HFFc6 (cell line): ENCODE results near the gene RTL10. TPM values are rescaled to one million over a fixed set of nuclear protein-coding genes. Genes with fewer than 3 reads are reported as not detected.

Experiments used
- DNase-seq: peaks from one replicate; pipeline ENCODE4 v3.0.0-alpha.2; 2018
- H3K27ac Mint-ChIP-seq: 2 replicates; pipeline ENCODE4 v1.8.0; 2020; ENCODE audit warnings: mild to moderate bottlenecking, mixed read lengths
- H3K27me3 Mint-ChIP-seq: 2 replicates; pipeline ENCODE4 v1.8.0; 2021; ENCODE audit warnings: mild to moderate bottlenecking, moderate library complexity, mixed read lengths; ENCODE audit not compliant: insufficient read depth
- H3K36me3 Mint-ChIP-seq: 2 replicates; pipeline ENCODE4 v1.8.0; 2021; ENCODE audit warnings: low read depth, mixed read lengths
- H3K4me1 Mint-ChIP-seq: 2 replicates; pipeline ENCODE4 v1.8.0; 2020; ENCODE audit warnings: low read depth, mixed read lengths
- H3K4me3 Mint-ChIP-seq: 2 replicates; pipeline ENCODE4 v1.8.0; 2020; ENCODE audit warnings: mild to moderate bottlenecking, moderate library complexity, mixed read lengths
- H3K9me3 Mint-ChIP-seq: 2 replicates; pipeline ENCODE4 v1.8.0; 2020; ENCODE audit warnings: mild to moderate bottlenecking, mixed read lengths
- total RNA-seq, 6 experiments: library from RNA; stranded (reverse); fragmentation: NEBNext Ultra II Directional; extraction: Animal tissue kit (Norgen Biotek cat#: 25700); gene quantifications; 2 replicates in 1 of 6; 3 replicates in 5 of 6; pipeline ENCODE4 v1.2.3, GENCODE V29; 2021
- TF ChIP-seq, protein P1 (sequence below): fragments of 200-600 bp; sonication (generic); IDR thresholded peaks from 2 replicates; pipeline ENCODE4 v1.5.0; 2021; ENCODE audit warnings: antibody characterized with exemption, mild to moderate bottlenecking

RTL10 gene
- total RNA-seq, 6 experiments from 2014 or later = 17.4 to 22.7 (median 19.2) TPM

DNA sequence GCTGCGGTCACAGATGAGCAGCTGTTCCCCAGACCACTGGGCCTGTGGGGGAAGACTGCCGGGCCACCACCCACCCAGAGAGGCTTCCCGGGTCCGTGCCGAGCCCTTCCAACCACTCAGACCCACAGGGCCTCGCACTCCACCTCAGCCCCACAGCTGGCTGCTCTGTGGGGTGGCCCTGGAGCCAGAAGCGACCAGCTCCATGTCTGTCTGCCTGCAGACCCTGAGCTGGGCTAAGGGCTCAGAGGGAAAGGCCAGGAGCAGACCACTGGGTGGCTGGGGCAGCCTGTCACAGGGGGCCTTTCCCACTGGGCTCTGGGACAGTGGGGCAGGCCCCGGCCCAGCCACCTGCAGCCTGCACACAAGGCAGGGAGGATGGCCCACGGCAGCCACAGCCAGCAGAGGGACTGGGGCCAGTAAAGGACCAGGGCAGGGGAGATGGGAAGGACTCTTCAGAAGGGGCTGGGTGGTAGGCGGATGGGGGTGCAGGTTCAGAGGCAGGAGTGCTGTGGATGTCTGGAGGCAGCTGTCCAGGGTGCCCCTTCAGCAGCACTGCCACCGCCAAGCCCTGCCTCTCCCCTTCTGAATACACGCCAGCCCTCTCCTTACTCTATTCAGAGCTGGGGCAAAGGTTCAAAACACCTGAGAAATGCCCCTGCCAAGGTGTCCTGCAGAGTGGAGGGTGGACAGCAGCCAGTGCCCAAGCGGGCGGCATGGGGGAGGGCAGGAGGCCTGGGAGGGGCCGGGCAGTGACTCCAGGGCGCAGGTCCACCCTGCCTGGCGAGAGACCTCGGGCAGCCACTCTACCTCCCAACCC is 32.2 kb downstream of the RTL10 start:
- no peaks in the 10 kb centered on the region for H3K4me1 Mint-ChIP-seq
- no peaks in the 10 kb centered on the region for H3K36me3 Mint-ChIP-seq

DNA sequence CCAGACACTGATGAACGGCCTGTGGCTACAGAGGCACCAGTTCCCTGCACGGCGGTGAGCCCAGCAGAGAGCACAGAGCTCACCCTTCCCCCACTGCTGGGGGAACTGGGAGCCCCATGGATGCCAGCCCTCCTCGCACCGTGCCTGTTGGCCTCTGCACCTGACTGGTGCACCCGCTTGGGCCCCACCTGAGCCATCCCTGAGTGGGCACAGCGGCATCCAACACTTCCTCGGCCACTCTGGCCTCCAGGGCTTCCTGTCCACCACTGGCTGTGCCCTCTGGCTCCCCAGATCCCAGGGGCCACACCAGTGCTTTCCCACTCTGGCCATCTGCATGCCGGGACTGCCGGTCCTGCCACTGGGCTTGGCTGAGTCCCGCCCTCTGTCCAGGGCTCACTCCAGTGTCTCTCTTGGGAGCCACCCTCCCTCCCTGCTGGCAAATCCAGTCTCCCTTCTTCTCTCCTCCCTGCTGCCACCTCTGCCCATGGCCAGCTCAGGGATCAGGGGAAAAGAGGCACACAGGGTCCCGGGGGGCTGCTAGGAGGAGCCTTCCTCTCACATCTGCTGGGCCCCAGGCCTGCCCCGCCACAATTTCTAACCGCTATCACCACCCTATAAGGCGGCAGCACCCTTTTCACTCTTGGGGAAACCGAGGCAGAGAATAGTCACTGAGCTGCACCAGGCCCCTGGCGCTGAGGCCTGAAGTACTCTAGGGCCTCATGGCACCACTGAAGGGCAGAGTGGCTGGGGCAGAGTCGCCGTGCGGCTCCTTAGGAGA is 33.0 kb downstream of the RTL10 start:
- DNase-seq = no peak
- no peak overlapping the region for H3K4me3 Mint-ChIP-seq
- H3K9me3 Mint-ChIP-seq = no peaks in the 10 kb centered on the region
- TF ChIP-seq, protein P1, sequence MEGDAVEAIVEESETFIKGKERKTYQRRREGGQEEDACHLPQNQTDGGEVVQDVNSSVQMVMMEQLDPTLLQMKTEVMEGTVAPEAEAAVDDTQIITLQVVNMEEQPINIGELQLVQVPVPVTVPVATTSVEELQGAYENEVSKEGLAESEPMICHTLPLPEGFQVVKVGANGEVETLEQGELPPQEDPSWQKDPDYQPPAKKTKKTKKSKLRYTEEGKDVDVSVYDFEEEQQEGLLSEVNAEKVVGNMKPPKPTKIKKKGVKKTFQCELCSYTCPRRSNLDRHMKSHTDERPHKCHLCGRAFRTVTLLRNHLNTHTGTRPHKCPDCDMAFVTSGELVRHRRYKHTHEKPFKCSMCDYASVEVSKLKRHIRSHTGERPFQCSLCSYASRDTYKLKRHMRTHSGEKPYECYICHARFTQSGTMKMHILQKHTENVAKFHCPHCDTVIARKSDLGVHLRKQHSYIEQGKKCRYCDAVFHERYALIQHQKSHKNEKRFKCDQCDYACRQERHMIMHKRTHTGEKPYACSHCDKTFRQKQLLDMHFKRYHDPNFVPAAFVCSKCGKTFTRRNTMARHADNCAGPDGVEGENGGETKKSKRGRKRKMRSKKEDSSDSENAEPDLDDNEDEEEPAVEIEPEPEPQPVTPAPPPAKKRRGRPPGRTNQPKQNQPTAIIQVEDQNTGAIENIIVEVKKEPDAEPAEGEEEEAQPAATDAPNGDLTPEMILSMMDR = no peak
- H3K27me3 Mint-ChIP-seq = peaks cover 2% of the 10 kb centered on the region; the same call in 1 of the 2 replicates
- H3K27ac Mint-ChIP-seq = no peak overlapping the region
- H3K36me3 Mint-ChIP-seq = no peaks in the 10 kb centered on the region
- H3K4me1 Mint-ChIP-seq = no peaks in the 10 kb centered on the region

More for the DNA sequence above, 32.2 kb downstream of the RTL10 start:
- TF ChIP-seq, protein P1 = no peak
- no peak overlapping the region for H3K4me3 Mint-ChIP-seq
- H3K27ac Mint-ChIP-seq = no peak overlapping the region
- no peak for DNase-seq
- H3K27me3 Mint-ChIP-seq = peaks cover 2% of the 10 kb centered on the region; the same call in 1 of the 2 replicates
- no peaks in the 10 kb centered on the region for H3K9me3 Mint-ChIP-seq

DNA sequence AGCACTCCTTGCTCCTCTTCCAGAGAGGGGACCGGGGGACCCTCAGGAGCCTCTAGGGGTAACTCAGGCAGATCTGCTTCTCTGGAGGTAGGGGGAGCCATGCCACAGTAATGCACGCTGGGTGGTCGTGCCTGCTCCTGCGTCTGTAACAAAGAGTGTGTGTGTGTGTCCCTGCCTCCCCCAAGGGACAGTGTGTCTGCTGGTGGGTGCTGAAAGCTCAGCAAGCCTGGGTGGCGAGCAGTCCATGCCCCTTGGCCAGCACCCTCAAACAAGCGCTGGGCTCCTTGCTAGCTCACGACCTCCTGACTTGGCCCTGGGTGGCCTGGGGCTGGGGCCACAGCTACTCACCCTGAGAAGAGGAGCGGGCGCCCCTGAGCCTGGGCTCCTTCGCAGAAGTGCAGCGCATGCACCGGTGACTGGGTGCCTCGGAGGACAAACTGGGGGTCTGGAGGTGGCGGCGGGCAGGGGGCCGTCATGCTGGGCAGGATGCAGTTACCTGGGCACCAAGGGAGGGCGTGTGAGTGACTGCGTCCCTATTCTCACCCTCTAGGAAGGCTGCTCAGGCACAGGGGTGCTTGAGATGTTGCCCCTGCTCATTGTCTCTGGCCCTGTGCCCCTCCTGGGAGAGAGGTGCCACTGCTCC is 33.7 kb downstream of the RTL10 start:
- H3K27me3 Mint-ChIP-seq = no peaks in the 10 kb centered on the region
- H3K4me3 Mint-ChIP-seq = no peak overlapping the region
- no peak overlapping the region for H3K27ac Mint-ChIP-seq
- TF ChIP-seq, protein P1 = no peak; the same call in 1 of the 2 replicates
- no peaks in the 10 kb centered on the region for H3K9me3 Mint-ChIP-seq
- DNase-seq = no peak
- no peaks in the 10 kb centered on the region for H3K4me1 Mint-ChIP-seq
- no peaks in the 10 kb centered on the region for H3K36me3 Mint-ChIP-seq

DNA sequence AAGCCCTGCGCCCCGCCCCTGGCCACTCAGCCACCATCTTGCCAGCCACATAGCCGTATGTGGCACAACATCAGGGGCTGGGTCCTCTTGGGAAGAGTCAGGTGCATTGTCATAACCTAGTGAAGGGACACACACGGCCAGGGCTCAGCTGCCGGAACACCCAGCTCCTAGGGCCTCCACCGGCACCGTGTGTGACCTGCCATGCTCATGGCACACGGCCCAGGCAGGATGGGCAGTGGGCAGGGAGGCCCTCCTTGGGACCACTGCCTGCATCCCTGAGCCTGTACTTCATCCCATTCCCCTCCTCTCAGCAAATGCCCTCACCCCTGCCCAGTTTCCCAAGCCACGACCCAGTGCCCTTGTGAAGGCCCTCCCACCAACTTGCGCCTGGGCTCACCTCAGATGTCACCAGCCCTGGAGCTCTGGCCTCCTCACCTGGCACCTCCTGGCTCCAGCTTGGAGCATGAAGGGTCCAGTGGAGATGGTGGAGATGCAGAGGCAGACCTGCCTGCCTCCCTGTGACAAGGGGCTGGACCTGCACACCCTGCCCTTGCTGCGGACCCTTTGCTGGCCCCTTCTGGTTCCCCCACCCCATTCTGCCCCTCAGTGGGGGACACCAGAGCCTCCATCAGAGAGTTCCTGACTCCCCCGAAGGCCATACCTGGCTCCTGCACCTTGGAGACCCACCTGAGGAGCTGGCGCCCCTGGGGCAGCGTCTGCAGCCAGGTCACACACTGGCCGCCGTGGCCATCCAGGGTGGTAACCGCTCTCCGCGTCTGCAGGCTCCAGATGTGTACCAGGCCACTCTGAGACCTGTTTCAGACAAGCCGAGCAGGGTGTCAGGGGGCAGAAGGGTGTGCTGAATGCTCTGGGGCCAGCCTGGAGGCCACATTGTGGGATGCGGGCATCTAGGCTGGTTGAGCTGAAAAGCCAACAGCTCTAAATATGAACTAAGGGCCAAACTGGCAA is 34.5 kb downstream of the RTL10 start:
- DNase-seq = no peak
- TF ChIP-seq, protein P1 = no peak
- H3K36me3 Mint-ChIP-seq = no peaks in the 10 kb centered on the region
- no peak overlapping the region for H3K27ac Mint-ChIP-seq
- no peaks in the 10 kb centered on the region for H3K4me1 Mint-ChIP-seq
- no peaks in the 10 kb centered on the region for H3K9me3 Mint-ChIP-seq
- H3K27me3 Mint-ChIP-seq = no peaks in the 10 kb centered on the region
- H3K4me3 Mint-ChIP-seq = no peak overlapping the region
